K562 (cell line): ENCODE results near the gene SMC4. TPM values are rescaled to one million over a fixed set of nuclear protein-coding genes. Genes with fewer than 3 reads are reported as not detected.

Experiments
- CHD7 ChIP-seq: fragments of 200-600 bp; sonication (generic); IDR thresholded peaks from one replicate; pipeline ENCODE4 v1.6.1; 2012; ENCODE audit warnings: mild to moderate bottlenecking, low read depth, low read length, inconsistent platforms
- ELK3 ChIP-seq: fragments of 450-650 bp; formaldehyde crosslinking; IDR thresholded peaks from 2 replicates; pipeline ENCODE4 v1.4.0; 2020; ENCODE audit warnings: mild to moderate bottlenecking
- FOXA1 ChIP-seq: fragments of 450-650 bp; IDR thresholded peaks from 2 replicates; pipeline ENCODE4 v1.6.1; 2016; ENCODE audit warnings: mild to moderate bottlenecking, borderline replicate concordance
- GTF2F1 ChIP-seq: IDR thresholded peaks from 2 replicates; pipeline ENCODE4 v1.6.1; 2011; ENCODE audit warnings: low read depth, low read length, improper control_type of control experiment
- MNT ChIP-seq, 2 experiments: fragments of 450-650 bp; conservative IDR thresholded peaks; 2 replicates each; pipeline ENCODE4 v1.6.1; 2017; ENCODE audit warnings: mild to moderate bottlenecking in 2 of 2, moderate library complexity in 2 of 2
- RNF2 ChIP-seq: sonication (generic); IDR thresholded peaks from 2 replicates; pipeline ENCODE4 v1.6.1; 2016
- SRSF3 ChIP-seq: fragments of 200-400 bp; formaldehyde crosslinking; IDR thresholded peaks from 2 replicates; pipeline ENCODE4 v1.6.1; 2016; ENCODE audit warnings: mild to moderate bottlenecking, low read length, moderate library complexity; ENCODE audit not compliant: insufficient read depth
- ZBTB17 ChIP-seq: fragments of 450-650 bp; formaldehyde crosslinking; IDR thresholded peaks from 2 replicates; pipeline ENCODE4 v1.4.0; 2020; ENCODE audit warnings: mild to moderate bottlenecking
- ZNF398 ChIP-seq: fragments of 250-450 bp; sonication (Bioruptor Pico); IDR thresholded peaks from 2 replicates; pipeline ENCODE4 v1.8.0; 2021; ENCODE audit warnings: moderate library complexity, mild to moderate bottlenecking, inconsistent platforms
- ZNF57 ChIP-seq: fragments of 450-650 bp; formaldehyde crosslinking; IDR thresholded peaks from 2 replicates; pipeline ENCODE4 v1.4.0; 2020; ENCODE audit warnings: mild to moderate bottlenecking, moderate library complexity
- ZNF695 ChIP-seq: fragments of 450-650 bp; formaldehyde crosslinking; IDR thresholded peaks from 2 replicates; pipeline ENCODE4 v1.4.0; 2020; ENCODE audit warnings: mild to moderate bottlenecking, moderate library complexity
- polyA plus RNA-seq, 8 experiments: library from polyadenylated mRNA; depleted of rRNA in 4 of 8; stranded (reverse) in 5 of 8; unstranded in 3 of 8; fragments of >200 nt; fragmentation: Nextera tagmentation in 2 of 8; fragmentation: Illumina TruSeq in 1 of 8; extraction: Ambion mirVana in 2 of 8; extraction: Trizol in 1 of 8; gene quantifications; 2 replicates each; pipeline versions ENCODE4 v1.2.1 to v1.2.3, GENCODE V29; 2011 to 2014; ENCODE audit warnings: inconsistent platforms in 1 of 8, missing spikeins in 1 of 8
- total RNA-seq, 7 experiments: library from RNA; depleted of rRNA in 6 of 7; stranded (reverse); fragments of >200 nt in 6 of 7; fragmentation: Illumina TruSeq in 2 of 7; extraction: Trizol in 2 of 7; gene quantifications; 2 replicates each; pipeline versions ENCODE4 v1.2.1 to v1.2.3, GENCODE V29; 2011 to 2021; ENCODE audit warnings: low replicate concordance in 1 of 7

The SMC4 gene
- total and polyA plus RNA-seq, 9 of the 15 experiments (the other 6 are each of a cell fraction or from before 2014, with no cell fraction given), result 87.9 to 347 (median 176) TPM

GRCh38 chr3:160400030-160400701, 716 bp downstream of the SMC4 start (continued):
- TF ChIP-seq CHD7, result no peak
- no peak for TF ChIP-seq ZNF398
- no peak for TF ChIP-seq MNT (conservative IDR thresholded peaks at IDR 0.05)
- no peak for TF ChIP-seq ZNF57 (CRISPR knock-in tag)
- TF ChIP-seq SRSF3, result no peak
- TF ChIP-seq FOXA1, result no peak
- no peak for TF ChIP-seq ZBTB17 (CRISPR knock-in tag)
- TF ChIP-seq ZNF695, result no peak
- TF ChIP-seq ELK3 (CRISPR knock-in tag), result no peak
- TF ChIP-seq RNF2, result no peak
- TF ChIP-seq GTF2F1, result no peak
